OCI-LY1 (cell line): ENCODE measurements around the gene CREB5.

Experiments
- EZH2 ChIP-seq: fragments of 200-600 bp; sonication (generic), shearing (Covaris generic); IDR thresholded peaks from 2 replicates; pipeline ENCODE4 v1.8.0; 2017; ENCODE audit warnings: borderline replicate concordance, mixed run types, mild to moderate bottlenecking, antibody characterized with exemption, low read length, moderate library complexity, mixed read lengths
- TF ChIP-seq, protein P1 (sequence below): fragments of 200-600 bp; sonication (generic), shearing (Covaris generic); IDR thresholded peaks from 2 replicates; pipeline ENCODE4 v1.5.1; 2017; ENCODE audit warnings: mild to moderate bottlenecking, antibody characterized with exemption, low read length, moderate library complexity, mixed read lengths

DNA sequence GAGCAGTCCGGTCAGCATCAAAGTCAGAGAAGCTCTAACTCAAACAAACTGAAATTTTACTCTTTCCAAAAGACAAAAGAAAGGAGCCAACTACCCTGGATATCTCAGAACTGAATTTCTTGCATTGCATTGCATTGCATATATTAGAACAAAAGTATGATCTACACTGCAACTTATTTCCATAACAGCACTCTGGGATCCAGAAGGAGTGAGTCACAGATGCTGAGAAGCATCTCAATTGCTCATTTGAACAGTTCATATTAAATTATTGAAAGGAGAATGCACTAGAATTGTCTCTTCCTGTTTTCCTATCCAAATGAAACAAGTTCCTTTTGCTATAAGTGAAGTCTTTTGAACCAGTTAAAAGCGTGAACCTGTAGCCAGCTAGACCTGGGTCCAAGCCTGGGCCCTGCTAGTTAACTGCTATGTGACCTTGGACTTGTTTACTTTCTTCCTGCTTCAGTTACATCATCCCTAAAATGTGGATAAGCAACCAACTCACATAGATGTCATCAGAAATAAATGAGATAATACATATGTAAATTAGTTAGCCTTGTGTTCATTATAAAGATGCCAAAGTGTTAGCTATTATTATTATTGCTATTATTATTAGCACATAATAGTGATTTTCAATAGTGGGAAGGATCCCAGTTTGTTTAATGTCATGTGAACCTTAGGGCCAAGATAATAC lies 184.1 kb downstream of the CREB5 start:
- TF ChIP-seq, protein P1, sequence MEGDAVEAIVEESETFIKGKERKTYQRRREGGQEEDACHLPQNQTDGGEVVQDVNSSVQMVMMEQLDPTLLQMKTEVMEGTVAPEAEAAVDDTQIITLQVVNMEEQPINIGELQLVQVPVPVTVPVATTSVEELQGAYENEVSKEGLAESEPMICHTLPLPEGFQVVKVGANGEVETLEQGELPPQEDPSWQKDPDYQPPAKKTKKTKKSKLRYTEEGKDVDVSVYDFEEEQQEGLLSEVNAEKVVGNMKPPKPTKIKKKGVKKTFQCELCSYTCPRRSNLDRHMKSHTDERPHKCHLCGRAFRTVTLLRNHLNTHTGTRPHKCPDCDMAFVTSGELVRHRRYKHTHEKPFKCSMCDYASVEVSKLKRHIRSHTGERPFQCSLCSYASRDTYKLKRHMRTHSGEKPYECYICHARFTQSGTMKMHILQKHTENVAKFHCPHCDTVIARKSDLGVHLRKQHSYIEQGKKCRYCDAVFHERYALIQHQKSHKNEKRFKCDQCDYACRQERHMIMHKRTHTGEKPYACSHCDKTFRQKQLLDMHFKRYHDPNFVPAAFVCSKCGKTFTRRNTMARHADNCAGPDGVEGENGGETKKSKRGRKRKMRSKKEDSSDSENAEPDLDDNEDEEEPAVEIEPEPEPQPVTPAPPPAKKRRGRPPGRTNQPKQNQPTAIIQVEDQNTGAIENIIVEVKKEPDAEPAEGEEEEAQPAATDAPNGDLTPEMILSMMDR: no peak
- TF ChIP-seq EZH2: no peak
